GM19328 (cell line): Measurements from ENCODE around the gene SLC5A1.
"Not testable (repeated sequence)": the region's sequence is repeated elsewhere in the genome, so short reads cannot be mapped to it uniquely, and the experiment has no call there.

Experiments
- ATAC-seq: cut with Tn5 transposase; IDR thresholded peaks from one replicate; pipeline ENCODE4 v1.9.1; 2021; ENCODE audit warnings: mild to moderate bottlenecking, moderate library complexity; ENCODE audit not compliant: unreplicated experiment

SLC5A1 gene

GRCh38 chr22:32083814-32084213 lies 40.8 kb downstream of the SLC5A1 start:
- ATAC-seq, result no peak

GRCh38 chr22:32088084-32088483 lies 45.0 kb downstream of the SLC5A1 start:
- ATAC-seq, result no peak

DNA sequence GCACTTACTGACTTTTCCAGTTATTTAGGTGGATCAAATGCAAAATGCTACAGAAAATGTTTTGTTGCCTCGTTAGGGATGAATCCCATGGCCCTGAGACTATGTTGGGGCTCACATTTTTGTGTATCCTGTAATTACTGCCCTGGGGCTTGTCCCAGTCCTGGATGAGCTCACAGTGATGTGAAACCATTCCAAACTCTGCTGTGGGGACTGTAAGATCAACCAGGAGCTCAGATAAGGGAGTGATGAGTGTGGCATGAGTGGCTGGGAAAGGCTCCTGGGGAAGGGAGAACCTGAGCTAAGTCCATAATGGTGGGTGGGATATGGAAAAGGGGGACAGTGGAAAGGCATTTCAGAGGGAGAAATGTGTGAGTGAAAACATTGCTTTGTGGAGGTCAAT lies 54.0 kb downstream of the SLC5A1 start:
- ATAC-seq, result no peak

- ATAC-seq, result no peak
These were observed 54.9 kb downstream of the SLC5A1 start for GRCh38 chr22:32097881-32098499.

GRCh38 chr22:32100711-32101110 lies 57.6 kb downstream of the SLC5A1 start:
- ATAC-seq, result no peak

GRCh38 chr22:32103658-32104315 lies 60.7 kb downstream of the SLC5A1 start:
- ATAC-seq, result no peak

DNA sequence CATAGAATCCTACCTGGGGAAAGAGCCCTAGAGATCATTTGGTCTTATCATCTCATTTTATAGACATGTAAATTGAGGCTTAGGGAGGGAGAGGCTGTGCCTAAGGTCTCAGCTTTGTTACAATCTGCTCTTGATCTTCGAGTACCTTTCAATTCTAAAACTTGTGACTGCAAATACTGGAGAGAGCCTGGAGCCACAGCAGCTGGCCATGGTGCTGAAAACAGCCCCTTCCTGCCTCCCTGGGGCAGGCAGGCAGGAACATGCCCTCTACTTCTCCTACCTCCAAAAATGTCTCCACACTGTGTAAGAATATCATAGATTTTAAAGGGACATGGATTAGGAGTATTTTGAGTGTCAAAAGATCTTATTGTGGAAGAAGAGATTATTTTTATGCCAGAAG lies 63.9 kb downstream of the SLC5A1 start:
- ATAC-seq, result no peak

DNA sequence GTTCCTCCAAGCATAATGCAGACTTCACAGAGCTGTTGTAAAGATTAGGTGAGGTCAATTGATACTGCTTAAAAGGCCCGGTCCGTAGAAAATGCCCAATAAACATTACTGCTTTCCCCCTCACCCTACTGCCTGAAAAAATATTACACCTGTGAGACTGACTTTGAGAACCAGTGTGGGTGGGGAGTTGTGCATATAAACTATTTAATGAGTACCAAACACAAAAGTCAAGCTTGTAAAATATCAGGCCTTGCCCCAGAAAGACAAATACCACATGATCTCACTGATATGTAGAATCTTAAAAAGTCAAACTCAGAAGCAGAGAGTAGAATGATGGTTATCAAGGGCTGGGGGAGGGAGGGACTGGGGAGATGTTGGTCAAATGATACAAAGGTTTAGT lies 69.3 kb downstream of the SLC5A1 start:
- ATAC-seq, result no peak

DNA sequence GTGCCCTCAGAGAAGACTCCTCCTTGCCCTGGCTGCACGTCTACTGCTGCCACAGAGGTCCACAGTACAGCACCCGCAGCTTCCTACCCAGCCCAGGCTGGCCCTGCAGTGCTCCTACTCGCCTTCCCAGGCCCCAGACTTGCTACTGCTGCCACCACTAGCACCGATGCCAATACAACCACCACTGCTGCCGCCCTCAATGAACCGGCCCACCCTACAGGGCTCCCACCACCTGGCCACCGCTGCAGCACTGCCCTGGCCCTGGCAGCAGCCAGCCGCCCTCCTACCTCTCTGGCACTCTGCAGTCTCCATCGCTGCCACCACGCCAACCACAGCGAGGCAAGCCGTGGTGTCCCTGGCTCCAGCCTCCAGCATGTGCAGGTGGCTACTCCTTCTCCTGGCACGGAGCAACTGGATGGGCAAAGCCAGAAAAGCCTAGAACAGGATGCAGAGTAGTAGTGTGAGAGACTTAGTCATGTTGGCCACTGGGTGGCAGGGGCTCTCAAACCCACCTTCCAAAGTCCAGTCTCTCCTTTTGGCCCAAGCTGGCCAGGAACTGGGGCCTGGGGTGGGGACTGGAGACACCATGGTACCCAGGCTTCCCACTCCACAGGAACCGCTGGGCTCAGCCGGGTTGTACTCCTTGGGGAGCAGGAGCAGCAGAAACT lies 76.6 kb downstream of the SLC5A1 start:
- ATAC-seq, result no peak

GRCh38 chr22:32120603-32121002 lies 77.5 kb downstream of the SLC5A1 start:
- no peak for ATAC-seq

GRCh38 chr22:32122899-32123298 lies 79.8 kb downstream of the SLC5A1 start:
- ATAC-seq, result no peak

DNA sequence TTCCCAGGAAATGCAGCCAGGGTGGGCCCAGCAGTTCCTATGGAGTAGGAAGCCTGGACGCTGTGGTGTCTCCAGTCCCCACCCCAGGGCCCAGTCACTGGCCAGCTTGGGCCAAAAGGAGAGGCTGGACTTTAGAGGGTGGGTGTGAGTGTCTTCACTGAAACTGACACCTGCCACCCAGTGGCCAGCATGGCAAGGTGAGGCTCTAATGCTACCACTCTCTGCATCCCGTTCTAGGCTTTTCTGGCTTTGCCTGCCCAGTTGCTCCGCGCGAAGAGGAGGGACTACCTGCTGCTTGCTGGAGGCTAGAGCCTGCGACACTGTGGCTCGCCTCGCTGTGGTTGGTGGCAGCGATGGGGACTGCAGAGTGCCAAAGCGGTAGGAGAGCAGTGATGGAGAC lies 80.6 kb downstream of the SLC5A1 start:
- ATAC-seq, result no peak

GRCh38 chr22:32127904-32128303 lies 84.8 kb downstream of the SLC5A1 start:
- ATAC-seq, result no peak

GRCh38 chr22:32130464-32130863 lies 87.4 kb downstream of the SLC5A1 start:
- ATAC-seq, result no peak

- no peak for ATAC-seq
These were observed 89.1 kb downstream of the SLC5A1 start for GRCh38 chr22:32132126-32132525.

GRCh38 chr22:32132783-32133182 lies 89.7 kb downstream of the SLC5A1 start:
- no peak for ATAC-seq

DNA sequence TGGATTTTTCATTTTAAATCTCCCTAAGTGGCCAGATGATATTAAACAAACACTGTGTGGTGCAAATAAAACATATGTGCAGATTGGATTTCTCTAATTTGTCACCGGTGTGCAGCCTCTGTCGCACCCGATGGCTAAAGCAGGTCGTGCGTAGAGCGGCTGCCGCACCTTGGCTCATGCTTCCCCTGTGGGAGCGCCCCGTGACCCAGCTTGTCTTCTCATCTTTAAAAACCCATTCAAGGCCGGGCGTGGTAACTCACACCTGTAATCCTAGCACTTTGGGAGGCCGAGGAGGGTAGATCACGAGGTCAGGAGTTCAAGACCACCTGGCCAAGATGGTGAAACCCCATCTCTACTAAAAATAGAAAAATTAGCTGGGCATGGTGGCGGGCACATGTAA lies 91.7 kb downstream of the SLC5A1 start:
- ATAC-seq, result not testable (repeated sequence)

GRCh38 chr22:32135958-32136357 lies 92.9 kb downstream of the SLC5A1 start:
- not testable (repeated sequence) for ATAC-seq

DNA sequence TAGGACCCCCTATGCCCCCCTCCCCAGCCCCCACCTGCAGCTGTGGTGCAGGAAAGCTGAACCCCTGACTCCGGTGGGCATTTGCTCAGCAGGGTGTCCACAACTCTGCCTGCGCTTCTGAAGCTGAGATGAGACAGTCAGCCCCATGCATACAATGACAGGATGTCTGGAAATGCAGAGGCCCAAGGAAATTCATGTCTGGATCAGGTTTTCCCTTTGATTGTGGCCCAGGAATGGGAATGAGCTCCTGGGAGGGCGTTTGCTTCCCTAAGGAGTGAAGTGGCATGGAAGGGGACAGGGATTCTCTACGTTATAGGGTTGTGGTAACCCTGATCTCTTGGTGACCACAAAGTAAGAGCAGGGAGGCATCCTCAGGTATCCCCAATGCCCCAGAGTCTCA lies 93.8 kb downstream of the SLC5A1 start:
- ATAC-seq, result not testable (repeated sequence)

DNA sequence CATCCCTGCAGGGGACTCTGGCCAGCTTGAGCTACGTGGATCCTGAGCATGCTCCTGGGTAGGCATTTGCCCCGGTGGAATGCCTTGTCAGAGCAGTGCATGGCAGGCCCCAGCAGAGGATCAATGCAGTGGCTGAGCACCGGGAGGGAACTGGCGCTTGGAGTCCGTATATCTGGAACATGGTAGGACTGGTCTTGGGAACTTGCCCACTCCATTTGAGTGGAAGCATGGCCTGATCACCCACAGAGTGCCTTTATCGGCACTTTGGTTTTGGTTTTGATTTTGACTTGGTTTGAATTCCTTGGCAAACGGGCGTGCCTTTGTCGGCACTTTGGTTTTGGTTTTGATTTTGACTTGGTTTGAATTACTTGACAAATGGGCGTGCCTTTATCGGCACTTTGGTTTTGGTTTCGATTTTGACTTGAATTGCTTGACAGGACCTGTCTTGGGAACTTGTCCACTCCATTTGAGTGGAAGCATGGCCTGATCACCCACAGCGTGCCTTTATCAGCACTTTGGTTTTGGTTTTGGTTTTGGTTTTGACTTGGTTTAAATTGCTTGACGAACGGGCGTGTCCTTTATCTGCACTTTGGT lies 94.8 kb downstream of the SLC5A1 start:
- ATAC-seq, result not testable (repeated sequence)

- ATAC-seq, result not testable (repeated sequence)
These were observed 95.5 kb downstream of the SLC5A1 start for GRCh38 chr22:32138576-32138975.

GRCh38 chr22:32140688-32141087 lies 97.6 kb downstream of the SLC5A1 start:
- not testable (repeated sequence) for ATAC-seq
